SK-N-SH treated with all-trans-retinoic acid at 6 μM for 48 hours (cell line): ENCODE results near the gene CGN.

ENCODE experiments used
- ATAC-seq: fragments of 200-7000 bp; cut with Tn5 transposase; 3 replicates; pipeline ENCODE4 v1.9.1; 2020; ENCODE audit warnings: mild to moderate bottlenecking, moderate library complexity
- ARNTL ChIP-seq: fragments of 450-650 bp; formaldehyde crosslinking; IDR thresholded peaks from 2 replicates; pipeline ENCODE4 v1.5.0; 2020; ENCODE audit warnings: low read depth, mild to moderate bottlenecking, moderate library complexity, borderline replicate concordance
- BACH2 ChIP-seq: fragments of 250-450 bp; sonication (Bioruptor Pico); IDR thresholded peaks from 2 replicates; pipeline ENCODE4 v1.9.0; 2021; ENCODE audit warnings: mild to moderate bottlenecking, borderline replicate concordance
- CSDC2 ChIP-seq: fragments of 250-450 bp; sonication (Bioruptor Pico); IDR thresholded peaks from 2 replicates; pipeline ENCODE4 v1.5.0; 2020; ENCODE audit warnings: mild to moderate bottlenecking, moderate library complexity
- ESRRG ChIP-seq: fragments of 250-450 bp; sonication (Bioruptor Pico); IDR thresholded peaks from 2 replicates; pipeline ENCODE4 v1.6.1; 2021; ENCODE audit warnings: mild to moderate bottlenecking
- GLIS3 ChIP-seq: fragments of 250-450 bp; sonication (Bioruptor Pico); IDR thresholded peaks from 2 replicates; pipeline ENCODE4 v1.5.0; 2020; ENCODE audit warnings: mild to moderate bottlenecking, moderate library complexity
- ISL1 ChIP-seq: fragments of 250-450 bp; sonication (Bioruptor Pico); IDR thresholded peaks from 2 replicates; pipeline ENCODE4 v2.1.2; 2022; ENCODE audit warnings: mild to moderate bottlenecking, moderate library complexity
- OSR1 ChIP-seq: fragments of 250-450 bp; sonication (Bioruptor Pico); IDR thresholded peaks from 2 replicates; pipeline ENCODE4 v1.8.0; 2022; ENCODE audit warnings: moderate library complexity, mild to moderate bottlenecking, inconsistent platforms
- PPARA ChIP-seq: fragments of 250-450 bp; sonication (Bioruptor Pico); IDR thresholded peaks from 2 replicates; pipeline ENCODE4 v1.5.0; 2020; ENCODE audit warnings: mild to moderate bottlenecking, borderline replicate concordance
- RARB ChIP-seq: fragments of 250-450 bp; sonication (Bioruptor Pico); IDR thresholded peaks from 2 replicates; pipeline ENCODE4 v1.8.0; 2021; ENCODE audit warnings: mild to moderate bottlenecking, moderate library complexity
- SNAI2 ChIP-seq: fragments of 250-450 bp; sonication (Bioruptor Pico); IDR thresholded peaks from 2 replicates; pipeline ENCODE4 v1.5.0; 2020; ENCODE audit warnings: mild to moderate bottlenecking, moderate library complexity
- TCF4 ChIP-seq: fragments of 250-450 bp; sonication (Bioruptor Pico); IDR thresholded peaks from 2 replicates; pipeline ENCODE4 v1.8.0; 2021; ENCODE audit warnings: mild to moderate bottlenecking, moderate library complexity, borderline replicate concordance
- TOX ChIP-seq: fragments of 250-450 bp; sonication (Bioruptor Pico); IDR thresholded peaks from 2 replicates; pipeline ENCODE4 v1.8.0; 2021; ENCODE audit warnings: mild to moderate bottlenecking, moderate library complexity, borderline replicate concordance
- ZC3H10 ChIP-seq: fragments of 250-450 bp; sonication (Bioruptor Pico); IDR thresholded peaks from 2 replicates; pipeline ENCODE4 v1.5.1; 2021; ENCODE audit warnings: mild to moderate bottlenecking, moderate library complexity
- ZFP30 ChIP-seq: fragments of 450-650 bp; formaldehyde crosslinking; IDR thresholded peaks from 2 replicates; pipeline ENCODE4 v1.5.0; 2022; ENCODE audit warnings: mild to moderate bottlenecking, moderate library complexity
- ZNF565 ChIP-seq: fragments of 450-650 bp; formaldehyde crosslinking; conservative IDR thresholded peaks from 2 replicates; pipeline ENCODE4 v1.5.0; 2020; ENCODE audit warnings: low read depth, mild to moderate bottlenecking, moderate library complexity
- ZNF8 ChIP-seq: fragments of 450-650 bp; formaldehyde crosslinking; IDR thresholded peaks from 2 replicates; pipeline ENCODE4 v1.5.0; 2020; ENCODE audit warnings: mild to moderate bottlenecking, moderate library complexity
- TF ChIP-seq, protein P1 (sequence below): fragments of 250-450 bp; sonication (Bioruptor Pico); IDR thresholded peaks from 2 replicates; pipeline ENCODE4 v1.8.0; 2021; ENCODE audit warnings: low read depth, mild to moderate bottlenecking, moderate library complexity, borderline replicate concordance
- TF ChIP-seq, protein P2 (sequence below): fragments of 250-450 bp; sonication (Bioruptor Pico); IDR thresholded peaks from 2 replicates; pipeline ENCODE4 v1.5.1; 2021; ENCODE audit warnings: mild to moderate bottlenecking, moderate library complexity
- TF ChIP-seq, protein P3 (sequence below): fragments of 250-450 bp; sonication (Bioruptor Pico); IDR thresholded peaks from 2 replicates; pipeline ENCODE4 v1.8.0; 2020; ENCODE audit warnings: mild to moderate bottlenecking, moderate library complexity, borderline replicate concordance
- TF ChIP-seq, protein P4 (sequence below): fragments of 250-450 bp; sonication (Bioruptor Pico); IDR thresholded peaks from 2 replicates; pipeline ENCODE4 v1.5.1; 2020; ENCODE audit warnings: low read depth, mild to moderate bottlenecking, moderate library complexity

Gene CGN

DNA sequence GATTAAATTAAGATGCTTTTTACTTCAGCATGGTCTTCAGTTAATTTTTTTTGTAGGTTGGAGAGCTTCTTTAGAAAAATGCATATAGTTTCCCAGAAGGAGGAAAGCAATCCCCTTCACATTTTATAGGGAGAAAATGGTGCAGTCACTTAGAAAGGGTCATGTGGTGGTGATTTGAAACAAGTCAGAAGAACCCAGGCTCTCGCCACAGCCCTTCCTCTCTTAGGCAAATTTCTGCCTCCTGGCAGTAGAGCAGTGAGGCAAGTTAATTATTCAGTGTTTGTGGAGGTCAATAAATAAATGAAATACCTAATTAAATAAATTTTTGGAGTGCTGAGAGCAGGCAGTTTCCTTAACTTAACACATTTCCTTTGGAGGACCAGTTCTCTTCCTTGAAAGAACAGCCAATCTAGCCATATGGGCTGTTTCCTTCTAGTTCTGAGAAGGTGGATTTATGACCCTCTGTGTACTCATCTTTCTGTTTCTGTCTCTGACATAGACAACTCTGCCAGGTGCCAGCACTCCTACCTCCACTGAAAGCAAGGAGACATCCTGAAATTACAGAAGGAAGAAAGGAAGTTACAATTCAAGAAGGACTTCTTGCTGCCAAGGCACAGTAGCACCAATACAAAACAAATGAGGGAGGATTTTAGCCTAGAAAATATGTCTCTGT lies 32.9 kb upstream of the CGN start (continued):
- TF ChIP-seq, protein P1, sequence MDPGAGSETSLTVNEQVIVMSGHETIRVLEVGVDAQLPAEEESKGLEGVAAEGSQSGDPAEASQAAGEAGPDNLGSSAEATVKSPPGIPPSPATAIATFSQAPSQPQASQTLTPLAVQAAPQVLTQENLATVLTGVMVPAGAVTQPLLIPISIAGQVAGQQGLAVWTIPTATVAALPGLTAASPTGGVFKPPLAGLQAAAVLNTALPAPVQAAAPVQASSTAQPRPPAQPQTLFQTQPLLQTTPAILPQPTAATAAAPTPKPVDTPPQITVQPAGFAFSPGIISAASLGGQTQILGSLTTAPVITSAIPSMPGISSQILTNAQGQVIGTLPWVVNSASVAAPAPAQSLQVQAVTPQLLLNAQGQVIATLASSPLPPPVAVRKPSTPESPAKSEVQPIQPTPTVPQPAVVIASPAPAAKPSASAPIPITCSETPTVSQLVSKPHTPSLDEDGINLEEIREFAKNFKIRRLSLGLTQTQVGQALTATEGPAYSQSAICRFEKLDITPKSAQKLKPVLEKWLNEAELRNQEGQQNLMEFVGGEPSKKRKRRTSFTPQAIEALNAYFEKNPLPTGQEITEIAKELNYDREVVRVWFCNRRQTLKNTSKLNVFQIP, result no peak
- TF ChIP-seq ARNTL (CRISPR knock-in tag), result no peak

DNA sequence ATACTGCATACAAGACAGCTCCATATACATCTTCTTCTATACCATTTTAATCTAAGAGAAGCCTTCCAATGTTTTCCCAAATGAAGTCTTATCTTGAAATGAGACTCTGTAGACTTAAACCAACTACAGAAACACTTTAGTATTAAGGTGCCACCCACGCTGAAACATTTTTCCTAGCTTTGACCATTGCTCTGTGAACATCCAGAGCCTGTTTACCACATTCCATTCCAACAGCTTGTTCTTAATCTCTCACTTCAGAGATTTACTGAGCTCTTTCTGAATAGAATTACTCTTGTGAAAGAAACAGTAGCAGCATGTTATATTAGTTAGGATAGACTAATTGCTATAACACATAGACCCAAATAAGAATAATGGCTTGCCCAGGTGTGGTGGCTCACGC lies 32.3 kb upstream of the CGN start:
- no peak for TF ChIP-seq TOX
- TF ChIP-seq, protein P2, sequence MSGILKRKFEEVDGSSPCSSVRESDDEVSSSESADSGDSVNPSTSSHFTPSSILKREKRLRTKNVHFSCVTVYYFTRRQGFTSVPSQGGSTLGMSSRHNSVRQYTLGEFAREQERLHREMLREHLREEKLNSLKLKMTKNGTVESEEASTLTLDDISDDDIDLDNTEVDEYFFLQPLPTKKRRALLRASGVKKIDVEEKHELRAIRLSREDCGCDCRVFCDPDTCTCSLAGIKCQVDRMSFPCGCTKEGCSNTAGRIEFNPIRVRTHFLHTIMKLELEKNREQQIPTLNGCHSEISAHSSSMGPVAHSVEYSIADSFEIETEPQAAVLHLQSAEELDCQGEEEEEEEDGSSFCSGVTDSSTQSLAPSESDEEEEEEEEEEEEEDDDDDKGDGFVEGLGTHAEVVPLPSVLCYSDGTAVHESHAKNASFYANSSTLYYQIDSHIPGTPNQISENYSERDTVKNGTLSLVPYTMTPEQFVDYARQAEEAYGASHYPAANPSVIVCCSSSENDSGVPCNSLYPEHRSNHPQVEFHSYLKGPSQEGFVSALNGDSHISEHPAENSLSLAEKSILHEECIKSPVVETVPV (CRISPR knock-in tag), result no peak
- no peak for TF ChIP-seq OSR1 (CRISPR knock-in tag)
- no peak for TF ChIP-seq ISL1 (CRISPR knock-in tag)
- TF ChIP-seq ZFP30, result no peak
- TF ChIP-seq GLIS3 (CRISPR knock-in tag), result no peak
- TF ChIP-seq ARNTL (CRISPR knock-in tag), result no peak
- TF ChIP-seq, protein P1, result no peak
- TF ChIP-seq, protein P3, sequence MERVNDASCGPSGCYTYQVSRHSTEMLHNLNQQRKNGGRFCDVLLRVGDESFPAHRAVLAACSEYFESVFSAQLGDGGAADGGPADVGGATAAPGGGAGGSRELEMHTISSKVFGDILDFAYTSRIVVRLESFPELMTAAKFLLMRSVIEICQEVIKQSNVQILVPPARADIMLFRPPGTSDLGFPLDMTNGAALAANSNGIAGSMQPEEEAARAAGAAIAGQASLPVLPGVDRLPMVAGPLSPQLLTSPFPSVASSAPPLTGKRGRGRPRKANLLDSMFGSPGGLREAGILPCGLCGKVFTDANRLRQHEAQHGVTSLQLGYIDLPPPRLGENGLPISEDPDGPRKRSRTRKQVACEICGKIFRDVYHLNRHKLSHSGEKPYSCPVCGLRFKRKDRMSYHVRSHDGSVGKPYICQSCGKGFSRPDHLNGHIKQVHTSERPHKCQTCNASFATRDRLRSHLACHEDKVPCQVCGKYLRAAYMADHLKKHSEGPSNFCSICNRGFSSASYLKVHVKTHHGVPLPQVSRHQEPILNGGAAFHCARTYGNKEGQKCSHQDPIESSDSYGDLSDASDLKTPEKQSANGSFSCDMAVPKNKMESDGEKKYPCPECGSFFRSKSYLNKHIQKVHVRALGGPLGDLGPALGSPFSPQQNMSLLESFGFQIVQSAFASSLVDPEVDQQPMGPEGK (CRISPR knock-in tag), result no peak
- TF ChIP-seq BACH2 (CRISPR knock-in tag), result no peak
- TF ChIP-seq, protein P4, sequence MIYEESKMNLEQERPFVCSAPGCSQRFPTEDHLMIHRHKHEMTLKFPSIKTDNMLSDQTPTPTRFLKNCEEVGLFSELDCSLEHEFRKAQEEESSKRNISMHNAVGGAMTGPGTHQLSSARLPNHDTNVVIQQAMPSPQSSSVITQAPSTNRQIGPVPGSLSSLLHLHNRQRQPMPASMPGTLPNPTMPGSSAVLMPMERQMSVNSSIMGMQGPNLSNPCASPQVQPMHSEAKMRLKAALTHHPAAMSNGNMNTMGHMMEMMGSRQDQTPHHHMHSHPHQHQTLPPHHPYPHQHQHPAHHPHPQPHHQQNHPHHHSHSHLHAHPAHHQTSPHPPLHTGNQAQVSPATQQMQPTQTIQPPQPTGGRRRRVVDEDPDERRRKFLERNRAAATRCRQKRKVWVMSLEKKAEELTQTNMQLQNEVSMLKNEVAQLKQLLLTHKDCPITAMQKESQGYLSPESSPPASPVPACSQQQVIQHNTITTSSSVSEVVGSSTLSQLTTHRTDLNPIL, result no peak
- TF ChIP-seq ZNF565 (CRISPR knock-in tag), result no peak
- TF ChIP-seq ZC3H10 (CRISPR knock-in tag), result no peak
- no peak for TF ChIP-seq ESRRG (CRISPR knock-in tag)
- ATAC-seq, result no peak; the same call in 2 of the 3 replicates

DNA sequence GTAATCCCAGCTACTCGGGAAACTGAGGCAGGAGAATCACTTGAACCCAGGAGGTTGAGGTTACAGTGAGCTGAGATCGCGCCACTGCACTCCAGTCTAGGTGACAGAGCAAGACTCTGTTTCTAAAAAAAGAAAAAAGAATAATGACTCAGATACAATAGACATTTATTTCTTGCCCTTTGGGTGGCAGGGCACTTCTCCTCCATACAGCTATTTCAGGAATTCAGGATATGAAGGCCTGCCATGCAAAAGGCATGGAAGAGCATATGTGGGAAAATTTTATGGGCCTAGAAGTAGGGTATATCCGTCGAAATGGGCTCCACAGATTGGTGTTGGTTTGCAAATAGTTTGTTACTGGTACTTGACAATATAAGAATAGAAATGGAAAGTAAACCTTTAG lies 31.7 kb upstream of the CGN start:
- TF ChIP-seq ESRRG (CRISPR knock-in tag) (no peak), CSDC2 (no peak)
- TF ChIP-seq, protein P2 (CRISPR knock-in tag), result no peak
- ATAC-seq, result peak; percentile 51; the same call in 1 of the 3 replicates

DNA sequence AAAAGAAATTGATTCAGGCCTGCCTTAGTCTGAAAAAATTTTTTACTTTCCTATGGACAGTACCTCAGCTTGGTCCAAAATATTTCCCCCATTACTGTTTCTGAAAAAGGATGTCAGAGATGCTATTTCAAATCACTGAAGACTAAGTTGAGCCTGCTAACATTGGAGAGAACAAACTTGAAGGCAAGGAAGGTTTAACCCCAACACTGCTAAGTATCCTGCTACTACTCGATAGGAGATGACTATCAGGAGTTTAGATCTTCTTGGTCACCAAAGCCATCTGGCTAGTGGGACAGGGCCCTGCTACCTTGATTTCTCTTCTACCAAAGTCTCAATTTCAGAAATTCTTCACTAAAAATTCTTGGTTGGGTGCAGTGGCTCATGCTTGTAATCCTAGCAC lies 29.2 kb upstream of the CGN start:
- ATAC-seq, result no peak
- TF ChIP-seq GLIS3 (CRISPR knock-in tag) (no peak), RARB (CRISPR knock-in tag) (no peak), ZNF8 (CRISPR knock-in tag) (no peak), OSR1 (CRISPR knock-in tag) (no peak), ZC3H10 (CRISPR knock-in tag) (no peak), TOX (no peak), BACH2 (CRISPR knock-in tag) (no peak), TCF4 (CRISPR knock-in tag) (no peak), ESRRG (CRISPR knock-in tag) (no peak), PPARA (CRISPR knock-in tag) (no peak), ARNTL (CRISPR knock-in tag) (no peak), SNAI2 (CRISPR knock-in tag) (no peak)
- TF ChIP-seq, protein P1, result no peak
- TF ChIP-seq, protein P2 (CRISPR knock-in tag), result no peak
